GM04504 (cell line): ENCODE results near the gene THBS1.
A peak's percentile ranks its signal among the peaks of the same experiment; 100 is the strongest.

ENCODE experiments used
- DNase-seq: peaks from one replicate; pipeline ENCODE4 v3.0.0-alpha.2; 2012; ENCODE audit warnings: low read depth

THBS1 gene

GRCh38 chr15:39589193-39589814 lies 8.4 kb downstream of the THBS1 start:
- DNase-seq = peak; percentile 19

DNA sequence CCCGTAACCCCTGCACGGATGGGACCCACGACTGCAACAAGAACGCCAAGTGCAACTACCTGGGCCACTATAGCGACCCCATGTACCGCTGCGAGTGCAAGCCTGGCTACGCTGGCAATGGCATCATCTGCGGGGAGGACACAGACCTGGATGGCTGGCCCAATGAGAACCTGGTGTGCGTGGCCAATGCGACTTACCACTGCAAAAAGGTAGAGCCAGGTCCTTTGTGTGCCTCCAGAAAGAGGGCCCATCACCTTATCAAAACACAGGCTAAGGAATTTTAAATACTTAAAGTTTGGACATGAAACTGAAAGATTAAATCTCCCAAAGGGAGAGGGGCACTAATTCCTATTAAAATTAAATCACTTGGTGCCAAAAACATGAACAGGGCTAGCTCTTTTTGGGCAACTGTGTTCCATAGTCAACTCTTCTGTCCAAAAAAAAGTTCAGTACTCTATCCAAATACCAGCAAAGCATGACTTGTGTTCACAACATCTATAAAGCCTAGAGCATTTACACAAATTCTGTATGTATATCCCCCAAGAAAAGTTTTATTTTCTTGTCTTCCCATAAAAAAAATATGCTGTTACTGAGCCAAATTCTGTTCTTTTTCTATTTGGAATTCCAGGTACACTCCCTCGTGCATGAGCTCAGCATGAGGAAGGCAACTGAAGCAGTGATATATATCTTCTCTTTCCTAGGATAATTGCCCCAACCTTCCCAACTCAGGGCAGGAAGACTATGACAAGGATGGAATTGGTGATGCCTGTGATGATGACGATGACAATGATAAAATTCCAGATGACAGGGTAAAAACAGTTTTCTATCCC lies 9.2 kb downstream of the THBS1 start:
- DNase-seq = peak; percentile 41

GRCh38 chr15:39591141-39591895 lies 10.4 kb downstream of the THBS1 start:
- peak; percentile 46 for DNase-seq

DNA sequence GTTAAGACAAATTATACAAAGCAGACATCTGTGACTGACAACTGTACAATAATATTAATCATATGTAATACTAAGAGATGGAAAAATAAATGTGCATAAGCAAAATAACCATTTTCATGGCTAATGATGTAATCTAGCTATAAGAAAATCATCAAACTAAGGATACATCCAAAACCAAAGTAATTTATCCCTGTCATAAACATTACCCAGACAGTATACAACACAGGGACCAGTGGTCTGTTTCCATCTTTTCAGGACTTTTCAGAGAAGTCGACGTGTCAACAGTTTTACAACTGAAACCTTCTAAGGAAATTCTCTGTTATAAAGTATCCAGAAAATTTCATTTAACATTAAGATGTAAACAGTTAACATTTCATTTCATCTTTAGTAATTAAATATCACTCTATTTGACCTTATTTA lies 11.0 kb downstream of the THBS1 start:
- peak; percentile 41 for DNase-seq

GRCh38 chr15:39592500-39592899 lies 11.6 kb downstream of the THBS1 start:
- peak; percentile 65 for DNase-seq

- peak; percentile 42 for DNase-seq
These were observed 12.3 kb downstream of the THBS1 start for GRCh38 chr15:39593071-39593655.

- peak; percentile 40 for DNase-seq
These were observed 13.0 kb downstream of the THBS1 start for GRCh38 chr15:39593656-39594445.

DNA sequence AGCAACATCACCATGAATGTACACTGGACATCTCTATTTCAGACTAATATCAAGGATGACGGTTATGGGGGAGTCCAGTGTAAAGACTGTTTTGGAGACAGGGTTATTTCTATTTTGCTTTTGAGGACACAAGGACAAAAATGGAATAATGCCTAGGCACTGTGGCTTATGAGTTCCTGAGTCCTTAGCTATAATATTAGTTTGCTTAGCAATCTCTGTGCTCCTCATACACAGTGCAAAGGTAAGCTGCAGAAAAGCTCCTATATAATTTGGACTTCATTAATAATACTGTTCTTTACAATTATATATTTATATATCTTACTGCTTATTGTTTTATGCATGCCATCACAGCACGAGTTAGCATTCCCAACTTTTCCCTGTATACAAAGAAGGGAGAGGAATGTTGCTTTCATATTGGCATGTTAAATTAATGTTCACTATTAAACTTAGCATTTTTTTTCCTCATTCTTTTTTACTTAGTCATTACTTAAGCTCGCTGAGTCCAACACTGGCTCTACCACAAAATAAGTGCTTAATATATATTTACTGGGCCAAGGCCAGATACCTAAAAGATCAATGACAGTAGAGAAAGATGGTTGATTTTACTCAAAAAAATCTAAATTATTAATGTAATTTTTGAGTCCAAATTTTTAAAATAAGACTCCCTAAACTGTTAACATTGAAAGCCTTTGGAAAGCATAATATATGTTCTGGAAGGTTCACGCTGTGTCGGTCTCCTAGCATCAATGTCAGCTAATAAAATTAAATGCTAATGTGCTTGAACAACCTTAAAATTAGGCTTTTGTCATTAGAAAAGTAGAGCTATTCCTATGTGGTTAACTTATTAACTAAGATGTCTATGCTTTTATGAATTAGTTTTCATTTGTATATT lies 13.8 kb downstream of the THBS1 start:
- no peak for DNase-seq

DNA sequence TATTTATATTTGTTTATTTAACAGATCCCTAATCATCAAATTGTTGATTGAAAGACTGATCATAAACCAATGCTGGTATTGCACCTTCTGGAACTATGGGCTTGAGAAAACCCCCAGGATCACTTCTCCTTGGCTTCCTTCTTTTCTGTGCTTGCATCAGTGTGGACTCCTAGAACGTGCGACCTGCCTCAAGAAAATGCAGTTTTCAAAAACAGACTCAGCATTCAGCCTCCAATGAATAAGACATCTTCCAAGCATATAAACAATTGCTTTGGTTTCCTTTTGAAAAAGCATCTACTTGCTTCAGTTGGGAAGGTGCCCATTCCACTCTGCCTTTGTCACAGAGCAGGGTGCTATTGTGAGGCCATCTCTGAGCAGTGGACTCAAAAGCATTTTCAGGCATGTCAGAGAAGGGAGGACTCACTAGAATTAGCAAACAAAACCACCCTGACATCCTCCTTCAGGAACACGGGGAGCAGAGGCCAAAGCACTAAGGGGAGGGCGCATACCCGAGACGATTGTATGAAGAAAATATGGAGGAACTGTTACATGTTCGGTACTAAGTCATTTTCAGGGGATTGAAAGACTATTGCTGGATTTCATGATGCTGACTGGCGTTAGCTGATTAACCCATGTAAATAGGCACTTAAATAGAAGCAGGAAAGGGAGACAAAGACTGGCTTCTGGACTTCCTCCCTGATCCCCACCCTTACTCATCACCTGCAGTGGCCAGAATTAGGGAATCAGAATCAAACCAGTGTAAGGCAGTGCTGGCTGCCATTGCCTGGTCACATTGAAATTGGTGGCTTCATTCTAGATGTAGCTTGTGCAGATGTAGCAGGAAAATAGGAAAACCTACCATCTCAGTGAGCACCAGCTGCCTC lies 14.7 kb downstream of the THBS1 start:
- peak; percentile 68 for DNase-seq

GRCh38 chr15:39596358-39597051 lies 15.6 kb downstream of the THBS1 start:
- DNase-seq = peak; percentile 64

DNA sequence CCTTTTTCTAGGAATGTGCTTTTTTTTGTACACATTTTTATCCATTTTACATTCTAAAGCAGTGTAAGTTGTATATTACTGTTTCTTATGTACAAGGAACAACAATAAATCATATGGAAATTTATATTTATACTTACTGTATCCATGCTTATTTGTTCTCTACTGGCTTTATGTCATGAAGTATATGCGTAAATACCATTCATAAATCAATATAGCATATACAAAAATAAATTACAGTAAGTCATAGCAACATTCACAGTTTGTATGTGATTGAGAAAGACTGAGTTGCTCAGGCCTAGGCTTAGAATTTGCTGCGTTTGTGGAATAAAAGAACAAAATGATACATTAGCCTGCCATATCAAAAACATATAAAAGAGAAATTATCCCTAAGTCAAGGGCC lies 16.5 kb downstream of the THBS1 start:
- DNase-seq = no peak

GRCh38 chr15:39597751-39598185 lies 16.9 kb downstream of the THBS1 start:
- DNase-seq = peak; percentile 85

- DNase-seq = peak; percentile 66
These were observed 17.4 kb downstream of the THBS1 start for GRCh38 chr15:39598186-39598850.

GRCh38 chr15:39598958-39599845 lies 18.3 kb downstream of the THBS1 start:
- peak; percentile 56 for DNase-seq

- no peak for DNase-seq
These were observed 19.0 kb downstream of the THBS1 start for GRCh38 chr15:39599871-39600270.

DNA sequence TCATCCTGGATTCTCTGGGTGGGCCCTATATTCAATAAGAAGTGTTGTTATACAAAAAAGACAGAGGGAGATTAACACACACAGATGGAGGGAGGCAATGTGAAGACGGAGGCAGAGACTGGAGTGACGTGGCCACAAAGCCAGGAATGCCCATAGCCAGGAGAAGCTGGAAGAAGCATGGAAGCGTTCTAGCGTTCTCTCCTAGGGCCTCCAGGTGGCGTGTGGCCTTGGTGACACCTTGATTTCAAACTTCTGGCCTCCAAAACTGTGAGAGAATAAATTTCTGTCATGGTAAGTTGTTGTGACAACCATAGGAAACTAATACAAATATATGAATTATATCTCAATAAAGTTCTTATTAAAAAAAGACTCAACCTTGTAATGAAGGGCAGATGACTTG lies 21.3 kb downstream of the THBS1 start:
- DNase-seq = no peak

DNA sequence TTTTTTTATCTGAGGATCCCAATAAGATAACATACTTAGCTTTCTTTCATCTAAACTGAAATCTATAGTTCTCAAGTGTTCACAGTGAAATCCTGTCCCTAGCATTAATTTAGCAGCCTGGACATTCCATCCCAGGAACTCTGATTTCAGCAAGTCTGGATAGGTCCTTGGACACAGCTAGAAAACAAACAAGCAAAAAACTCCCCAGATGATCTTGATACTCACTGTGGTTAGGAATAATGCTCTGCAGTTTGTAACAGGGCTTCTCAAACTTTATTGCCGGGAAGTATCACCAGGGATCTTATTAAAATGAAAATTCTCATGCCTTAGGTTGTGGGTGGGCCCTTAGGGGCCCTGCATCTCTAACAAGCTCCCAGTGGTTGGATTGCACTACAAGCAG lies 24.3 kb downstream of the THBS1 start:
- no peak for DNase-seq
